HEK293T (cell line): Measurements from ENCODE around the gene OPCML.

Experiments used
- CTCF ChIA-PET: fragments of 350-600 bp; formaldehyde crosslinking; extraction: SDS; loops from one replicate; lab custom pipeline; 2021; ENCODE audit warnings: antibody characterized with exemption, inconsistent platforms; lab: Yijun Ruan, JAX
- POLR2A ChIA-PET: fragments of 350-600 bp; formaldehyde crosslinking; extraction: SDS; loops from one replicate; lab custom pipeline; 2020; ENCODE audit warnings: antibody characterized with exemption, inconsistent platforms; lab: Yijun Ruan, JAX
- DNase-seq: peaks from one replicate; pipeline ENCODE4 v3.0.0; 2012; ENCODE audit warnings: mixed read lengths; ENCODE audit errors: extremely low spot score
- ARNT ChIP-seq: fragments of 450-650 bp; IDR thresholded peaks from 2 replicates; pipeline ENCODE4 v1.6.1; 2017; ENCODE audit warnings: mild to moderate bottlenecking
- BHLHE40 ChIP-seq: fragments of 450-650 bp; IDR thresholded peaks from 2 replicates; pipeline ENCODE4 v1.6.1; 2016; ENCODE audit warnings: mild to moderate bottlenecking, moderate library complexity, borderline replicate concordance
- CTBP1 ChIP-seq: fragments of 450-650 bp; IDR thresholded peaks from 2 replicates; pipeline ENCODE4 v1.6.1; 2016; ENCODE audit warnings: borderline replicate concordance
- ELF4 ChIP-seq: fragments of 450-650 bp; IDR thresholded peaks from 2 replicates; pipeline ENCODE4 v1.6.1; 2017; ENCODE audit warnings: antibody characterized with exemption
- FOXA1 ChIP-seq: fragments of 450-650 bp; IDR thresholded peaks from 2 replicates; pipeline ENCODE4 v1.6.1; 2016; ENCODE audit warnings: mild to moderate bottlenecking
- FOXK2 ChIP-seq: fragments of 450-650 bp; IDR thresholded peaks from 2 replicates; pipeline ENCODE4 v1.6.1; 2016; ENCODE audit warnings: mild to moderate bottlenecking
- FOXM1 ChIP-seq: fragments of 450-650 bp; IDR thresholded peaks from 2 replicates; pipeline ENCODE4 v1.6.1; 2017; ENCODE audit warnings: mild to moderate bottlenecking, borderline replicate concordance
- HDGF ChIP-seq: fragments of 450-650 bp; IDR thresholded peaks from 2 replicates; pipeline ENCODE4 v1.6.1; 2017; ENCODE audit warnings: antibody characterized with exemption, borderline replicate concordance
- L3MBTL2 ChIP-seq: fragments of 450-650 bp; conservative IDR thresholded peaks from 2 replicates; pipeline ENCODE4 v1.6.1; 2016; ENCODE audit warnings: mild to moderate bottlenecking
- LEF1 ChIP-seq: fragments of 450-650 bp; IDR thresholded peaks from 2 replicates; pipeline ENCODE4 v1.6.1; 2017; ENCODE audit warnings: mild to moderate bottlenecking, borderline replicate concordance
- NFRKB ChIP-seq: fragments of 450-650 bp; IDR thresholded peaks from 2 replicates; pipeline ENCODE4 v1.6.1; 2016; ENCODE audit warnings: mild to moderate bottlenecking, moderate library complexity
- SP1 ChIP-seq: fragments of 450-650 bp; IDR thresholded peaks from 2 replicates; pipeline ENCODE4 v1.6.1; 2017
- SUZ12 ChIP-seq: fragments of 450-650 bp; IDR thresholded peaks from 2 replicates; pipeline ENCODE4 v1.6.1; 2016; ENCODE audit warnings: mild to moderate bottlenecking
- TARDBP ChIP-seq: fragments of 450-650 bp; IDR thresholded peaks from 2 replicates; pipeline ENCODE4 v1.6.1; 2016
- ZNF384 ChIP-seq: fragments of 450-650 bp; IDR thresholded peaks from 2 replicates; pipeline ENCODE4 v1.6.1; 2016
- TF ChIP-seq, protein P1 (sequence below): fragments of 450-650 bp; IDR thresholded peaks from 2 replicates; pipeline ENCODE4 v1.6.1; 2016

Gene OPCML

DNA sequence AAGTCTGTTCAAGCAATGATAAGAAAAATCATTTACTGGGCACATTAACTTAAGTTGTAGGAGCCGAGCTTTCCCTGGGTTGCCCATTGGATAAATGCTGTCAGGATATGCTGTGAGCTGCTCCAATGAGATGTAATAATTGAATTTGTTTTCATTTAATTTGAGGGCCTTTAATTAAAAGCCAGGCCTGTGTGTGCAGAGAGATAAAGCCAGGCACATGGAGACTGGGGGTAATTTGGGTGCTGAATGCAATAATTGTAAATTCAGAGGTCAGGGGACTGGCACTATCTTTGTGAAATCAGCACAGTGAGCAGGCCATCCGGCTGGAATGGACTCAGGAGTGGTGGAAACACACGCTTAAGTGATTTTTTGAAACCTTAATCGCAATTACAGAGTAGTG, 125.8 kb downstream of the OPCML start:
- POLR2A ChIA-PET = no interaction called here
- CTCF ChIA-PET = interaction anchor here (1.1 kb wide), 1 partner anchor 9 kb away, joined by 3 read pairs; no protein-coding TSS in a partner anchor
- no peak for TF ChIP-seq FOXK2
- TF ChIP-seq FOXM1 = no peak
- TF ChIP-seq L3MBTL2 = no peak
- TF ChIP-seq ELF4 = no peak
- TF ChIP-seq, protein P1, sequence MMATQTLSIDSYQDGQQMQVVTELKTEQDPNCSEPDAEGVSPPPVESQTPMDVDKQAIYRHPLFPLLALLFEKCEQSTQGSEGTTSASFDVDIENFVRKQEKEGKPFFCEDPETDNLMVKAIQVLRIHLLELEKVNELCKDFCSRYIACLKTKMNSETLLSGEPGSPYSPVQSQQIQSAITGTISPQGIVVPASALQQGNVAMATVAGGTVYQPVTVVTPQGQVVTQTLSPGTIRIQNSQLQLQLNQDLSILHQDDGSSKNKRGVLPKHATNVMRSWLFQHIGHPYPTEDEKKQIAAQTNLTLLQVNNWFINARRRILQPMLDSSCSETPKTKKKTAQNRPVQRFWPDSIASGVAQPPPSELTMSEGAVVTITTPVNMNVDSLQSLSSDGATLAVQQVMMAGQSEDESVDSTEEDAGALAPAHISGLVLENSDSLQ = no peak
- TF ChIP-seq NFRKB = no peak
- TF ChIP-seq ZNF384 = no peak
- TF ChIP-seq HDGF = no peak
- no peak for TF ChIP-seq LEF1
- TF ChIP-seq SUZ12 = no peak
- TF ChIP-seq FOXA1 = no peak
- TF ChIP-seq SP1 = no peak
- no peak for TF ChIP-seq CTBP1
- no peak for TF ChIP-seq ARNT
- no peak for TF ChIP-seq TARDBP
- no peak for TF ChIP-seq BHLHE40
- no peak for DNase-seq

DNA sequence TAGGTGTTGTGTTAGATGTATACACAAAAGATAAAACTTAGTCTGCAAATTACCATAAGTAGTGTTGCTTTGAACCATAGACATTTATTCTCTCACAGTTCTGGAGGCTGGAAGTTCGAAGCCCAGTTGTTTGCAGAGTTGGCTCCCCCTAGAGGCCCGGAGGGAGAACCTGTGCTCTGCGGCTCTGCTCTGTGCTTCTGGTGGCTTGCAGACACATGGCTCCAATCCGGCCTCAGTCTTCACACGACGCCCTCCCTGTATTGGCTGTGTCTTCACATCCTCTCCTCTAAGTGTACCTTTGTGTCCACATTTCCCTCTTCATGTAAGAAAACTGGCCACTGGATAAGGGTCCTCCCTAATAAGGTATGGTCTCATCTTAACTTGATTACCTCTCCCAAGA, 128.4 kb downstream of the OPCML start:
- peak; percentile 31 for DNase-seq
- ChIA-PET CTCF (no interaction called here), POLR2A (no interaction called here)
- TF ChIP-seq ELF4 (no peak), L3MBTL2 (peak; percentile 67)

DNA sequence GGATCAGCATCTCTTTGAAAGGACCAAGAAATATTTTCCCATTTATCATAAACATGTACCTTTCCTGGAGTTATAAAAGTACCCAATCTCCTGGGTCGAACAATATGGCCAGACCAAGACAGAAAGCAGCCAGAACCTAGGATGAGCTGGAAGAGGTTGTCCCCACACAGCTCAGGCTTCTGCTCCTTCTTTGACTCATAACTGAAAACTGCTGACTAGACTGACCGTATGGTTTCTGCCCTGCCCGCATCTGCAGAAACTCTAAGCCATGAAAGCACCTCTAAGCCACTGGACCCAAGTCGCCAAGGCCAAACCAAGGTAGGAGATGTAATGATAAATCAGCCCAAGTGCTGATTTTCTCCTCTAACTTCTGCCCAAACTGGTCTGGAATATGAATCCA, 129.8 kb downstream of the OPCML start:
- ChIA-PET CTCF (no interaction called here), POLR2A (no interaction called here)
- TF ChIP-seq ARNT = no peak
- TF ChIP-seq CTBP1 = no peak
- no peak for TF ChIP-seq BHLHE40
- no peak for TF ChIP-seq NFRKB
- no peak for TF ChIP-seq ZNF384
- TF ChIP-seq, protein P1 = no peak
- no peak for TF ChIP-seq HDGF
- no peak for TF ChIP-seq LEF1
- no peak for TF ChIP-seq SP1
- no peak for TF ChIP-seq FOXM1
- TF ChIP-seq TARDBP = no peak
- no peak for TF ChIP-seq L3MBTL2
- no peak for TF ChIP-seq ELF4
- no peak for TF ChIP-seq FOXK2
- no peak for TF ChIP-seq SUZ12
- no peak for TF ChIP-seq FOXA1
- DNase-seq = no peak

DNA sequence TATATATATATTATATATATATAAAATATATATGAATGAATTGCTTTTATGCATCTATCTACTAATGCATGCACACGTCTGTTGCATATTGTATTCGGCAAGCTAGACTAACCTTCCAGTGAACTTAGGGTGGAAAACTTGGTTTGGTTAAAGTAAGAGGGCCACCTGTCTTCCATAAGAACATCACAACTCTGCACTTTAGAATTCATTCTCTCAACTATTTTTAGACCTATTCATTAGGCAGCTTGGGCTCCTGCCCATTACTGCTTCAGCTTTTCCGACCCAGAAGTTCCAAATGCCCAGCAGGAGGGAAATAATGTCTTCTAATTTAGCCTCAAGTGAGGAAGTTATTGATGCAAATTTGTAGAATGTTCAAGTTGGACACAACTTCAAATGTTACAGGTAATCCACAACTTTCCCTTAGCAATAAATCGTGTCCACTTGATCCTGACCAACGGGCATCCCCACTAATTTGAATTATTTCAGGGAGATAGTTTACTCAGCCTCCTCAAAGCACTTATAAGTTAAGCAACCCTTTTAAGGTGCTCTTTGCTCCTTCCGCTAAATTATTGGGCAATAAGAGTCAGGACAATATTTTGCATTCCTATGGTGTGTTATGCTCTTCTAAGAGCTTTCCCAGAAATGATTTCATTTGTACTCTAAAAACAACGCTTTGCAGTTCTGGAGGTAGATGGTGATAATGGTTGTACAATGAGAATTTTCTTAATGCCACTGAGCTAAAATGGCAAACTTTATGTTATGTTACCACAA, 132.3 kb downstream of the OPCML start:
- TF ChIP-seq SP1 (no peak), BHLHE40 (no peak), CTBP1 (no peak), HDGF (no peak), LEF1 (no peak), ARNT (no peak), FOXA1 (no peak), FOXM1 (no peak)
- TF ChIP-seq, protein P1 = no peak
- DNase-seq = no peak
- ChIA-PET POLR2A (no interaction called here), CTCF (no interaction called here)

DNA sequence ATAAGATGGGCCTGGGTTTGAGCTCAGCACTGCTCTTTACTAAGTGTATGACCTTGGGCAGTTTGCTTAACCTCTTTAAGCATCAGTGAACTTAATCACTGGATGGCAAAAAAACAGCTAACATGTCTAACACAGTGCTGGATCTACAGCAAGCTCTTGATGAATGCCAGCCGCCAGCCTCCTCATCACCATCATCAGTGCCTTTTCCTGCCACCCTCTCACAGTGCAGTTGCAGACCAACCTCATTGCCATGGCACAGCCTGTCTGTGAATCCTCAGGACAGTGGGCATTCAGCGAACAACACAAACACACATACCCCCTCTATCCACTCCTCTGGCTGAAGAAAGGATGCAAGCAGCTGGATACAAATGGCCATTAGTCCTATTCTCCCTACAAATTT, 133.0 kb downstream of the OPCML start:
- DNase-seq = no peak
- POLR2A ChIA-PET = no interaction called here
- TF ChIP-seq ELF4 = no peak
- no peak for TF ChIP-seq BHLHE40
- TF ChIP-seq CTBP1 = no peak
- TF ChIP-seq L3MBTL2 = no peak
- TF ChIP-seq FOXK2 = no peak
- TF ChIP-seq, protein P1 = no peak
- no peak for TF ChIP-seq ARNT
- no peak for TF ChIP-seq NFRKB
- TF ChIP-seq FOXM1 = no peak
- TF ChIP-seq ZNF384 = no peak
- CTCF ChIA-PET = no interaction called here

DNA sequence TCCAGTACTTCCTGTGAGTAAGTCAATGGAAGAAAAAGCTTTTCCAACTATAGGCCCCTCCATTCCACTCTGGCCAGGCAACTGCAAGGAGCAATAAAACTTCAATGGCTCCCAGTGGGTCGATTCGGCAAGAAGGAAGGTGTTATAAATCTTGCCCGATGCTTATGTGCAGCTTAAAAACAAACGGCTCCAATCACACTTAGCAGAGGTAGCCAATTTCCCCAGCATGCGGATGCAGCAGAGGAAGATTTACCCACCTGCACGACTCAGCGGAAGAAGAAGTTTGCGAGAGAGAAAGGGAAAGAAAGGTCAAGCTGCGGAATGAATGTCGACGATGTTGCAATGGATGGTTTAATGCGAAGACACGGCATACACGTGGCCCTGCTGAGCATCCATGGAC, 141.5 kb downstream of the OPCML start:
- CTCF ChIA-PET = no interaction called here
- no peak for TF ChIP-seq NFRKB
- TF ChIP-seq CTBP1 = no peak
- no peak for TF ChIP-seq HDGF
- TF ChIP-seq FOXM1 = no peak
- no peak for TF ChIP-seq ARNT
- TF ChIP-seq TARDBP = no peak
- no peak for TF ChIP-seq SUZ12
- TF ChIP-seq FOXA1 = no peak
- no peak for TF ChIP-seq FOXK2
- TF ChIP-seq LEF1 = no peak
- TF ChIP-seq ZNF384 = no peak
- no peak for TF ChIP-seq L3MBTL2
- TF ChIP-seq, protein P1 = no peak
- TF ChIP-seq BHLHE40 = no peak
- POLR2A ChIA-PET = no interaction called here
- no peak for DNase-seq
